ENCODE data around the gene TGDS.

DNA sequence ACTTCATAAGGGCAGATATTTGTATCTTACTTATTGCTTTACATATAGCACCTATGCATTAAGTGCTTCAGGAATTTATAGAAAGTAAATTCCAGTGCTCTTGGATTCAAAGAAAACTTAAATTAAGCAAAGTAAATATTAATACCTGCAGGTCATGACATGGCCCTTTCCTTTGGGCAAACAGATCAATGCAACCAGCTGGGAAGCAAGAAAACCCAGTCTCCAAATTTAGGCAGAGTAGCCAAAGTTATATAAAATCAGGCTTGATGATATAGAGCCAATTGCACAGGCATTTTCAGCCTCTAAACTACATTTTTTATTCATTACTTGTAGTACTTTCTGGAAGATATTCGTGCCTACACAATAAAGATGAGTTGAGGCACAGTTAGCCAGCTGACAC, 16.9 kb downstream of the TGDS start:
- TF ChIP-seq, protein P1, sequence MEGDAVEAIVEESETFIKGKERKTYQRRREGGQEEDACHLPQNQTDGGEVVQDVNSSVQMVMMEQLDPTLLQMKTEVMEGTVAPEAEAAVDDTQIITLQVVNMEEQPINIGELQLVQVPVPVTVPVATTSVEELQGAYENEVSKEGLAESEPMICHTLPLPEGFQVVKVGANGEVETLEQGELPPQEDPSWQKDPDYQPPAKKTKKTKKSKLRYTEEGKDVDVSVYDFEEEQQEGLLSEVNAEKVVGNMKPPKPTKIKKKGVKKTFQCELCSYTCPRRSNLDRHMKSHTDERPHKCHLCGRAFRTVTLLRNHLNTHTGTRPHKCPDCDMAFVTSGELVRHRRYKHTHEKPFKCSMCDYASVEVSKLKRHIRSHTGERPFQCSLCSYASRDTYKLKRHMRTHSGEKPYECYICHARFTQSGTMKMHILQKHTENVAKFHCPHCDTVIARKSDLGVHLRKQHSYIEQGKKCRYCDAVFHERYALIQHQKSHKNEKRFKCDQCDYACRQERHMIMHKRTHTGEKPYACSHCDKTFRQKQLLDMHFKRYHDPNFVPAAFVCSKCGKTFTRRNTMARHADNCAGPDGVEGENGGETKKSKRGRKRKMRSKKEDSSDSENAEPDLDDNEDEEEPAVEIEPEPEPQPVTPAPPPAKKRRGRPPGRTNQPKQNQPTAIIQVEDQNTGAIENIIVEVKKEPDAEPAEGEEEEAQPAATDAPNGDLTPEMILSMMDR (IDR thresholded peaks at IDR 0.05) = no peak
- no peak for TF ChIP-seq POLR2A (IDR thresholded peaks at IDR 0.05)

Data from thyroid gland (tissue), 4 donors.